ENCODE data around the gene BLOC1S3. TPM values are rescaled to one million over a fixed set of nuclear protein-coding genes. Genes with fewer than 3 reads are reported as not detected.
A peak's percentile ranks its signal among the peaks of the same experiment; 100 is the strongest.

Gene BLOC1S3
- total RNA-seq, 3 donors from 2014 or later: 9.8 to 12.3 (median 11.6) TPM

DNA sequence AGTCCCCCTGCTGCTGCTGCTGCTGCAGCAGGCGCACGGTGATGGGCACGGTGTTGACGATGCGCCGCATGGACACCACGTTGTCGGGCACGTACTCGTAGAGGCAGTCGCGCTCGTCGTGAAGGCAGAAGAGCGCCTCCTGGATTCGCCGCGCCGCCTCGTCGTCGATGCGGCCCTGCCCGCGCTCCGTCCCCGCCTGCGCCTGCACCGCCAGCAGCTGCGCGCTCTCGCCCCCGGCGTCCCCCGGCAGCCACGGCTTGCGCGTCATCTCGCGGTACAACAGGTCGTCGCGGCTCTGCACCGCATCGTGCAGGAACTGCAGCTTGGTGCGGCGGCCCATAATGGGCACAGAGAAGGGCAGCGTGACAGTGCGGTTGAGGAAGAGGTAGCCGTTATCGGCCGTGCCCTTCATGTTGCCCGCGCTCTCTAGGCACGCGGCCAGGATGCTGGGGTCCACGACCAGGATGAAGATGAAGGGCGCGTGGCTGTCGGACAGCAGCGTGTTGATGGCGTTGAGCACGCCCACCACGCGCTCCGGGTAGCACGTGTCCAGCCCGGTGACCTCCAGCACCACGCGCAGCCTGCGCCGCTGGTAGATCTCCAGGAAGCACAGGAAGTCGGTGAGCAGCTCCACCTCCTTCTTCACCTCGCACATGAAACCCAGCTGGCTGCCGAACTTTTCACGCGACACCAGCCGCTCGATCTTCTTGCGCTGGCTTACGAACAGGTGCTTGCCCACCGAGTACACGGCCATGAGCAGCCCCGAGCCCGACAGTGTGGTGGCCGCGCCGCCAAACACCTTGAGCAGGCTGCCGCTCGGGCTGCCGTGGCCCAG is 25.9 kb upstream of the BLOC1S3 start:
- no peak overlapping the region for H3K4me3 ChIP-seq
- DNase-seq: peak in 2 of 3 donors; percentile 56 to 69
- intact Hi-C loops (cut with DNase I, micrococcal nuclease): no loop called here
- H3K9me3 ChIP-seq: no peaks in the 10 kb centered on the region
- peaks cover 31% of the 10 kb centered on the region for H3K4me1 ChIP-seq (ENCODE audit: low read depth)
- peak; percentile 60 for ATAC-seq
- H3K36me3 ChIP-seq (ENCODE audit: low read depth): no peaks in the 10 kb centered on the region
- TF ChIP-seq, protein P1, sequence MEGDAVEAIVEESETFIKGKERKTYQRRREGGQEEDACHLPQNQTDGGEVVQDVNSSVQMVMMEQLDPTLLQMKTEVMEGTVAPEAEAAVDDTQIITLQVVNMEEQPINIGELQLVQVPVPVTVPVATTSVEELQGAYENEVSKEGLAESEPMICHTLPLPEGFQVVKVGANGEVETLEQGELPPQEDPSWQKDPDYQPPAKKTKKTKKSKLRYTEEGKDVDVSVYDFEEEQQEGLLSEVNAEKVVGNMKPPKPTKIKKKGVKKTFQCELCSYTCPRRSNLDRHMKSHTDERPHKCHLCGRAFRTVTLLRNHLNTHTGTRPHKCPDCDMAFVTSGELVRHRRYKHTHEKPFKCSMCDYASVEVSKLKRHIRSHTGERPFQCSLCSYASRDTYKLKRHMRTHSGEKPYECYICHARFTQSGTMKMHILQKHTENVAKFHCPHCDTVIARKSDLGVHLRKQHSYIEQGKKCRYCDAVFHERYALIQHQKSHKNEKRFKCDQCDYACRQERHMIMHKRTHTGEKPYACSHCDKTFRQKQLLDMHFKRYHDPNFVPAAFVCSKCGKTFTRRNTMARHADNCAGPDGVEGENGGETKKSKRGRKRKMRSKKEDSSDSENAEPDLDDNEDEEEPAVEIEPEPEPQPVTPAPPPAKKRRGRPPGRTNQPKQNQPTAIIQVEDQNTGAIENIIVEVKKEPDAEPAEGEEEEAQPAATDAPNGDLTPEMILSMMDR (IDR thresholded peaks at IDR 0.05): no peak

DNA sequence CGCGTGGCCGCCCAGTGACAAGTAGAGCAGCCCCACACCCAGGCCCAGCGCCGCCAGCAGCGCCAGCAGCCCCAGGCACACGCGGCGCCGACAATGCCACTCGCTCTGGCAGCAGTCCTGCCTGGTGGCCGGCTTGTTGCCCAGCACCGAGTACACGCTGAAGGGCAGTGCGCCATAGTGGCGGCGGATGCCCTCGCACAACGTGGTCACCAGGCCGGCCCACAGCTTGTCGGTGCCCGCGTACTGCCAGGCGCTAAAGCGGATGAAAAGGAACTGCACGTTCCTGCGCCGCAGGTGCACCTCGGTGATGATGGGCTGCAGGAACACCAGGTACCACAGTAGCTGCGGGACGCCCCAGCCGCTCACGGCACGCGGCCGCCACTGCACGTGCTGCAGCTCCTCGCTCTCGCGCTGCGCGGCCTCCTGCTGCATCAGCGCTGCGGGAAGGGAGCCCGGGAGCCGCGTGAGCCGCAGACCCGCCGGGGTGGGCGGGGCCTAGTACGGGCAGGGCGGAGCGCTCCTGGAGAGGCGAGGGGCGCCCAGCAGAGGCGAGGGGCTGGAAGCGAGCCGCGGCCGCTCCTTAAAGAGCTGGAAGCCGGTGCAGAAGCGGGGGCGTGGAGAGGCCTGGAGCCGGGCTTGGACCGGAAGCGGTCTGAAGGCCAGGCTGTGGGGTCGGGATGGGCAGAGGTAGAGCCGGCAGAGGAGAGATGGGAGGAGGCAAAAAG is 25.1 kb upstream of the BLOC1S3 start:
- ATAC-seq (peak; percentile 30), DNase-seq (peak in 1 of 3 donors; percentile 55)
- Histone ChIP-seq H3K4me3 (no peak overlapping the region), H3K9me3 (no peaks in the 10 kb centered on the region), H3K4me1 (ENCODE audit: low read depth) (peaks cover 31% of the 10 kb centered on the region), H3K36me3 (ENCODE audit: low read depth) (no peaks in the 10 kb centered on the region)
- intact Hi-C loops (cut with DNase I, micrococcal nuclease): no loop called here
- TF ChIP-seq, protein P1 (IDR thresholded peaks at IDR 0.05): no peak

DNA sequence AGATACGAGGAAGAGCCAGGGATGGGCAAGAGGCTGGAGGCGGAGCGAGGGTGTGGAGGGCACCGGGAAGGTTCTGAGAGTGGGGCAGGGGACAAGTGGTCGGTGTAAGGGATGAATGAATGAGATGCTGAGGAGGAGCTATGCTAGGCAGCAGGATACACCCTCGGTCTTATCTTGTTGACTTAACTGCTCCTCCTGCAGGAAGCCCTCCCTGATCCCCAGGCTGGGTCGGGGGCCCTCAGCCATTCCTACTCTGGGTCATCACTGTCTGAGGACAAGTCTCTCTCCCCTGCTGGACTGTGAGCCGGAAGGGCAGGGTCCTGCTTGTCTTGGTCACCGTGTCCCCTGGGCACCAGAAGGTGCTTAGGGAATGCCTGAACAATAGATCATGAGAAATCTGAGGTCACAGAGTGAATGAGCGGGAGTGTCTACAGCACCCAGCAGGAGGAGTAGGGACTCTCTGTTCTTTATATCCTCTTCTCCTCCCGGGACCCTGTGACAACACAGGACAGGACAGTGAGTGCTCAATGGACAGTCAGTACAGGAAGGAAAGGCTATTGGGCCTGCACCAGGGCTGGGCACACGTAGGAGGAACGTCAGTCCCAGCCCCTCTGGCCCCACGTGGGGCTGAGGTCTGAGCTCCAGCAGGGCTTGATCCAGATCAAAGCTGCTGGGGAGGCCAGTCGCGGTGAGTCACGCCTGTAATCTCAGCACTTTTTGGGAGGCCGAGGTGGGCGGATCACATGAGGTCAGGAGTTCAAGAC is 24.3 kb upstream of the BLOC1S3 start:
- H3K9me3 ChIP-seq: no peaks in the 10 kb centered on the region
- H3K4me3 ChIP-seq: no peak overlapping the region
- peak; percentile 23 for ATAC-seq
- intact Hi-C loops (cut with DNase I, micrococcal nuclease): no loop called here
- DNase-seq: no peak
- peaks cover 31% of the 10 kb centered on the region for H3K4me1 ChIP-seq (ENCODE audit: low read depth)
- H3K36me3 ChIP-seq (ENCODE audit: low read depth): no peaks in the 10 kb centered on the region
- TF ChIP-seq, protein P1 (IDR thresholded peaks at IDR 0.05): no peak

DNA sequence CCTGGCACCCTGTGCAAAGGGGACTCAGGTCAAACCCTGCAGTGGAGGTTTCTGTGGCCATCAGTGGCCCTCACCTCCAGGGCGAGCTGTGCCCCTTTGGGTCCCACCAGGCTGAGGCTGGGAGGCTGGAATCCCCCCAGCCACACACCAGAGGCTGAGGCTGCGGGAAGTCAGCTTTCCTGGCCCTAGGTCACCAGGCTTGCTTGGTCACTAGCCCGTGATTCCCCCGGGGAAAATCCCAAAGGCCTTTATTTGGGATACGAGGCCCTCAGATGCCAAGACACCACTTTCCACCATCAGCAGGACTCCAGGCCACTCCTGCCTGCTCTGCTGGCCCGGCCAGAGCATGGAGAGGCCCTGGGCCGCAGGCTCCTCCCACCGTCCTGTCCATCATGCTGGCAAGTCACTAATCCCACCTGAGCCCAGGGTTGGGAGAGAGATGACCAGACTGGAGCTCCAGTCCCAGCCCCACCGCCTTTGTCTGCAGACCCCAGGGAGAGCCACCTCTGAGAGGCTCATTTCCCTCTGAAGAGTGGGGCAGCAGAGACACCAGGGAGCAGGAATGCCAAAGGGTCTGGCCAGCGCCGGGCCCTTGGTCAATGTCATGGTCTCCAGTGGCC is 22.5 kb upstream of the BLOC1S3 start:
- intact Hi-C loops (cut with DNase I, micrococcal nuclease): no loop called here
- TF ChIP-seq, protein P1 (IDR thresholded peaks at IDR 0.05): no peak
- Histone ChIP-seq H3K4me1 (ENCODE audit: low read depth) (peaks cover 31% of the 10 kb centered on the region), H3K4me3 (no peak overlapping the region), H3K36me3 (ENCODE audit: low read depth) (no peaks in the 10 kb centered on the region), H3K9me3 (no peaks in the 10 kb centered on the region)
- DNase-seq: no peak
- ATAC-seq: no peak

DNA sequence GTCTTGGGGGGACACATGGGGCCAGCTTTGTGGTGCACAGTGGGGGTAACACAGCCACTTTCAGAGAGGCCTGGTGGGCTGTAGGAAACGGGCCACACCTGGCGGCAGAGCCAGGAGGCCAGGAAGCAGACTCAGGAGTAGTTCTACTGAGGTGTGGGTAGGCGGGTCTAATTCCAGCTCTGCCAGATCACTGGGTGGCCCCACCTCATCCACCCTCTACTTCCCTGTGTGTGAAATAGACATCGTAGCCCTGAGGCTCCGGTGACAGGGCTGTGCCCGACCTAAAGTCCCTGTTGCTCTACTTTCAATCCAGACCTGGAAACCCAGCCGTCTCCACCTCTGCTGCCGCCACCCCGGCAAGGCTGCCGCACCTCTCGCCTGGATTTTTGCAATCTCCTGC is 21.8 kb upstream of the BLOC1S3 start:
- TF ChIP-seq, protein P1 (IDR thresholded peaks at IDR 0.05): no peak
- DNase-seq (peak in 1 of 3 donors; percentile 43), ATAC-seq (peak; percentile 67)
- H3K36me3 ChIP-seq (ENCODE audit: low read depth): no peaks in the 10 kb centered on the region
- no peaks in the 10 kb centered on the region for H3K9me3 ChIP-seq
- H3K4me3 ChIP-seq: no peak overlapping the region
- intact Hi-C loops (cut with DNase I, micrococcal nuclease): no loop called here
- H3K4me1 ChIP-seq (ENCODE audit: low read depth): peaks cover 27% of the 10 kb centered on the region

Data from mucosa of descending colon (tissue), 3 donors.